WTC11 (cell line): ENCODE data around the gene NPEPPS. TPM values are rescaled to one million over a fixed set of nuclear protein-coding genes. Genes with fewer than 3 reads are reported as not detected.

Experiments used
- ATAC-seq: fragments of 200-7000 bp; cut with Tn5 transposase; 2 replicates; pipeline ENCODE4 v1.10.0; 2021; ENCODE audit warnings: mild to moderate bottlenecking, moderate library complexity
- CTCF ChIA-PET: fragments of 300-600 bp; sonication (Branson Sonifier 250); formaldehyde crosslinking; loops from one replicate; lab custom pipeline; 2021; ENCODE audit warnings: antibody characterized with exemption; lab: Charles Lee
- POLR2A ChIA-PET: fragments of 350-600 bp; sonication (Branson Sonifier 250); formaldehyde crosslinking; loops from one replicate; lab custom pipeline; 2021; ENCODE audit warnings: antibody characterized with exemption; lab: Charles Lee
- DNase-seq: peaks from one replicate; pipeline ENCODE4 v3.0.0; 2021; ENCODE audit warnings: low spot score
- H3K27ac Mint-ChIP-seq: 2 replicates; pipeline ENCODE4 v1.8.0; 2021; ENCODE audit warnings: mixed read lengths
- H3K27me3 Mint-ChIP-seq: 2 replicates; pipeline ENCODE4 v1.8.0; 2021; ENCODE audit warnings: low read depth, mild to moderate bottlenecking, moderate library complexity, mixed read lengths
- H3K36me3 Mint-ChIP-seq: 2 replicates; pipeline ENCODE4 v1.8.0; 2021; ENCODE audit warnings: mixed read lengths
- H3K4me1 Mint-ChIP-seq: 2 replicates; pipeline ENCODE4 v1.8.0; 2022; ENCODE audit warnings: mixed read lengths
- H3K4me3 Mint-ChIP-seq: 2 replicates; pipeline ENCODE4 v1.8.0; 2021; ENCODE audit warnings: mild to moderate bottlenecking, moderate library complexity, mixed read lengths
- H3K9me3 Mint-ChIP-seq: 2 replicates; pipeline ENCODE4 v1.8.0; 2021; ENCODE audit warnings: mixed read lengths
- ATF1 ChIP-seq: sonication (generic); formaldehyde crosslinking; IDR thresholded peaks from 2 replicates; pipeline ENCODE4 v1.8.1; 2023; ENCODE audit warnings: mild to moderate bottlenecking, moderate library complexity, missing genetic modification reagents
- CBFB ChIP-seq: sonication (generic); formaldehyde crosslinking; IDR thresholded peaks from 2 replicates; pipeline ENCODE4 v1.8.1; 2022; ENCODE audit warnings: mild to moderate bottlenecking, low read depth, missing genetic modification reagents
- ETV6 ChIP-seq: sonication (generic); formaldehyde crosslinking; IDR thresholded peaks from 2 replicates; pipeline ENCODE4 v1.8.1; 2022; ENCODE audit warnings: mild to moderate bottlenecking, missing genetic modification reagents
- FOXJ3 ChIP-seq: sonication (generic); formaldehyde crosslinking; IDR thresholded peaks from 2 replicates; pipeline ENCODE4 v1.9.0; 2021; ENCODE audit warnings: missing genetic modification reagents, mild to moderate bottlenecking, borderline replicate concordance
- GABPB1 ChIP-seq: sonication (generic); formaldehyde crosslinking; IDR thresholded peaks from 2 replicates; pipeline ENCODE4 v1.8.1; 2023; ENCODE audit warnings: mild to moderate bottlenecking, missing genetic modification reagents
- GRHL2 ChIP-seq: fragments of 250-450 bp; sonication (Bioruptor Pico); IDR thresholded peaks from 2 replicates; pipeline ENCODE4 v1.8.0; 2022; ENCODE audit warnings: mild to moderate bottlenecking, moderate library complexity; ENCODE audit not compliant: insufficient replicate concordance, severe bottlenecking
- GTF2I ChIP-seq: fragments of 250-450 bp; sonication (Bioruptor Pico); conservative IDR thresholded peaks from 2 replicates; pipeline ENCODE4 v1.4.0; 2021; ENCODE audit warnings: mild to moderate bottlenecking
- HMGA2 ChIP-seq: fragments of 250-450 bp; sonication (Bioruptor Pico); IDR thresholded peaks from 2 replicates; pipeline ENCODE4 v1.4.0; 2021; ENCODE audit warnings: mild to moderate bottlenecking, moderate library complexity
- HMGXB4 ChIP-seq: sonication (generic); formaldehyde crosslinking; IDR thresholded peaks from 2 replicates; pipeline ENCODE4 v1.8.1; 2023; ENCODE audit warnings: mild to moderate bottlenecking, moderate library complexity, missing genetic modification reagents
- IRF2 ChIP-seq: sonication (generic); formaldehyde crosslinking; IDR thresholded peaks from 2 replicates; pipeline ENCODE4 v1.8.0; 2022; ENCODE audit warnings: low read depth, missing genetic modification reagents, borderline replicate concordance
- JUN ChIP-seq: sonication (generic); formaldehyde crosslinking; IDR thresholded peaks from 2 replicates; pipeline ENCODE4 v1.8.0; 2023; ENCODE audit warnings: mild to moderate bottlenecking, missing genetic modification reagents
- MLX ChIP-seq: sonication (generic); formaldehyde crosslinking; IDR thresholded peaks from 2 replicates; pipeline ENCODE4 v1.8.1; 2023; ENCODE audit warnings: mild to moderate bottlenecking, missing genetic modification reagents, moderate library complexity
- NR3C1 ChIP-seq: sonication (generic); formaldehyde crosslinking; conservative IDR thresholded peaks from 2 replicates; pipeline ENCODE4 v1.8.1; 2023; ENCODE audit warnings: low read depth, mild to moderate bottlenecking, missing genetic modification reagents
- RELA ChIP-seq: sonication (generic); formaldehyde crosslinking; IDR thresholded peaks from 2 replicates; pipeline ENCODE4 v1.8.1; 2022; ENCODE audit warnings: missing genetic modification reagents, mild to moderate bottlenecking, borderline replicate concordance
- SMAD4 ChIP-seq: sonication (generic); formaldehyde crosslinking; IDR thresholded peaks from 2 replicates; pipeline ENCODE4 v1.8.0; 2022; ENCODE audit warnings: mild to moderate bottlenecking, missing genetic modification reagents
- TCF7 ChIP-seq: sonication (generic); formaldehyde crosslinking; IDR thresholded peaks from 2 replicates; pipeline ENCODE4 v1.8.0; 2022; ENCODE audit warnings: mild to moderate bottlenecking, low read depth, missing genetic modification reagents, moderate library complexity
- USF1 ChIP-seq: sonication (generic); formaldehyde crosslinking; IDR thresholded peaks from 2 replicates; pipeline ENCODE4 v1.8.0; 2022; ENCODE audit warnings: mild to moderate bottlenecking, missing genetic modification reagents
- ZNF317 ChIP-seq: sonication (generic); formaldehyde crosslinking; IDR thresholded peaks from 2 replicates; pipeline ENCODE4 v1.8.1; 2023; ENCODE audit warnings: low read depth, mild to moderate bottlenecking, moderate library complexity, missing genetic modification reagents, borderline replicate concordance
- ZNF416 ChIP-seq: fragments of 250-450 bp; sonication (Bioruptor Pico); IDR thresholded peaks from 2 replicates; pipeline ENCODE4 v1.9.0; 2021; ENCODE audit warnings: mild to moderate bottlenecking, inconsistent platforms
- ZNF671 ChIP-seq: fragments of 250-450 bp; sonication (Bioruptor Pico); IDR thresholded peaks from 2 replicates; pipeline ENCODE4 v1.8.0; 2021; ENCODE audit warnings: mild to moderate bottlenecking
- total RNA-seq: library from RNA; stranded (reverse); gene quantifications from 3 replicates; pipeline ENCODE4 v1.2.3, GENCODE V29; 2021

Gene NPEPPS
- total RNA-seq, 1 experiment from 2014 or later = 127 TPM

- Mint-ChIP-seq H3K27ac (no peak overlapping the region), H3K4me1 (peaks cover 15% of the 10 kb centered on the region), H3K4me3 (no peak overlapping the region), H3K9me3 (no peaks in the 10 kb centered on the region), H3K36me3 (peaks cover 86% of the 10 kb centered on the region), H3K27me3 (no peaks in the 10 kb centered on the region)
- CTCF ChIA-PET = interaction anchor here (0.6 to 1.3 kb wide), 3 partner anchors 34 to 131 kb away, joined by 3 read pairs; no protein-coding TSS in a partner anchor
- POLR2A ChIA-PET = interaction anchor here (2.8 kb wide), 1 partner anchor 16 kb away, joined by 10 read pairs; the partner anchor contains the start of gene KPNB1
- ATAC-seq = no peak
- DNase-seq = no peak
- TF ChIP-seq FOXJ3 (CRISPR knock-in tag) = no peak
- TF ChIP-seq SMAD4 = no peak
- no peak for TF ChIP-seq ZNF416 (CRISPR knock-in tag)
- no peak for TF ChIP-seq GRHL2 (CRISPR knock-in tag)
- peak; percentile 61; the same call in 1 of the 2 replicates for TF ChIP-seq GABPB1 (CRISPR knock-in tag)
- TF ChIP-seq TCF7 (CRISPR knock-in tag) = no peak
Measured at GRCh38 chr17:47665655-47666054, 134.7 kb downstream of the NPEPPS start.

- TF ChIP-seq JUN = no peak
- no peak for TF ChIP-seq USF1 (CRISPR knock-in tag)
- TF ChIP-seq RELA (CRISPR knock-in tag) = no peak
- TF ChIP-seq ZNF317 (CRISPR knock-in tag) = no peak
- TF ChIP-seq ATF1 (CRISPR knock-in tag) = no peak
- CTCF ChIA-PET = no interaction called here
Measured at GRCh38 chr17:47669081-47669480, 138.2 kb downstream of the NPEPPS start.

GRCh38 chr17:47670064-47670463 lies 139.2 kb downstream of the NPEPPS start:
- no peak for TF ChIP-seq MLX (CRISPR knock-in tag)
- no peak for TF ChIP-seq ZNF317 (CRISPR knock-in tag)
- TF ChIP-seq GABPB1 (CRISPR knock-in tag) = no peak
- no peak for TF ChIP-seq ETV6 (CRISPR knock-in tag)
- TF ChIP-seq HMGXB4 (CRISPR knock-in tag) = no peak
- TF ChIP-seq GTF2I (CRISPR knock-in tag) = no peak
- no peak for TF ChIP-seq ZNF671
- no peak for TF ChIP-seq IRF2 (CRISPR knock-in tag)
- no peak for TF ChIP-seq ATF1 (CRISPR knock-in tag)
- TF ChIP-seq CBFB = no peak
- no peak for TF ChIP-seq NR3C1 (CRISPR knock-in tag)
- TF ChIP-seq HMGA2 (CRISPR knock-in tag) = no peak
- TF ChIP-seq USF1 (CRISPR knock-in tag) = no peak
- ATAC-seq = no peak
- DNase-seq = no peak
- H3K9me3 Mint-ChIP-seq = no peaks in the 10 kb centered on the region
- no peak overlapping the region for H3K4me3 Mint-ChIP-seq
- CTCF ChIA-PET = no interaction called here
- H3K4me1 Mint-ChIP-seq = peaks cover 4% of the 10 kb centered on the region
- peaks cover 92% of the 10 kb centered on the region for H3K36me3 Mint-ChIP-seq
- H3K27me3 Mint-ChIP-seq = no peaks in the 10 kb centered on the region
- peak overlapping the region; percentile 19; the same call in 1 of the 2 replicates for H3K27ac Mint-ChIP-seq
- POLR2A ChIA-PET = no interaction called here

More at GRCh38 chr17:47669081-47669480, 138.2 kb downstream of the NPEPPS start:
- Mint-ChIP-seq H3K27me3 (no peaks in the 10 kb centered on the region), H3K36me3 (peaks cover 92% of the 10 kb centered on the region), H3K9me3 (no peaks in the 10 kb centered on the region), H3K27ac (no peak overlapping the region), H3K4me3 (no peak overlapping the region), H3K4me1 (peaks cover 13% of the 10 kb centered on the region)
- POLR2A ChIA-PET = no interaction called here
- ATAC-seq (no peak), DNase-seq (no peak)

Other genes starting within 250 kb of the NPEPPS start
- gene EFCAB13, start 207.2 kb upstream of the NPEPPS start, total RNA-seq = 3.5 to 10.1 TPM (median 8.7 TPM) in 3 replicates
- gene KPNB1, start 118.8 kb downstream of the NPEPPS start, total RNA-seq = 437 to 506 TPM (median 452 TPM) in 3 replicates
- gene TBKBP1, start 163.1 kb downstream of the NPEPPS start, total RNA-seq = 14.7 to 17.4 TPM (median 15.8 TPM) in 3 replicates
- gene TBX21, start 202.1 kb downstream of the NPEPPS start, total RNA-seq = 0.15 to 0.18 TPM in 2 of 3 replicates, not detected in the other